MM.1S (cell line): ENCODE data around the gene FOXK2.
"Not testable (repeated sequence)": the region's sequence is repeated elsewhere in the genome, so short reads cannot be mapped to it uniquely, and the experiment has no call there.

Experiments
- DNase-seq: peaks from one replicate; pipeline ENCODE4 v3.0.0-alpha.2; 2015
- H2AFZ ChIP-seq: fragments of 300-600 bp; sonication (generic); 2 replicates; pipeline ENCODE4 v1.6.0; 2016; ENCODE audit warnings: antibody characterized with exemption, low read length
- H3F3A ChIP-seq: fragments of 300-600 bp; sonication (generic); 2 replicates; pipeline ENCODE4 v1.6.1; 2016; ENCODE audit warnings: mild to moderate bottlenecking, antibody characterized with exemption, low read length, moderate library complexity, mixed read lengths; ENCODE audit not compliant: insufficient read depth
- H3K27ac ChIP-seq: fragments of 300-600 bp; sonication (generic); 2 replicates; pipeline ENCODE4 v1.5.1; 2016; ENCODE audit warnings: mild to moderate bottlenecking, low read length
- H3K27me3 ChIP-seq: fragments of 300-600 bp; sonication (generic); replicated peaks from 2 replicates; pipeline ENCODE4 v1.6.0; 2016; ENCODE audit warnings: low read length; ENCODE audit not compliant: insufficient read depth
- H3K36me3 ChIP-seq: fragments of 300-600 bp; sonication (generic); replicated peaks from 2 replicates; pipeline ENCODE4 v1.6.1; 2016; ENCODE audit warnings: mild to moderate bottlenecking, low read length, mixed read lengths; ENCODE audit not compliant: insufficient read depth
- H3K4me1 ChIP-seq: fragments of 300-600 bp; sonication (generic); 2 replicates; pipeline ENCODE4 v1.6.1; 2016; ENCODE audit warnings: low read length, mixed read lengths
- H3K4me2 ChIP-seq: fragments of 300-600 bp; sonication (generic); 2 replicates; pipeline ENCODE4 v1.6.0; 2016; ENCODE audit warnings: low read depth, low read length
- H3K4me3 ChIP-seq: fragments of 300-600 bp; sonication (generic); 2 replicates; pipeline ENCODE4 v1.5.1; 2016; ENCODE audit warnings: low read length, mixed read lengths
- H3K79me2 ChIP-seq: fragments of 300-600 bp; sonication (generic); 2 replicates; pipeline ENCODE4 v1.6.1; 2016; ENCODE audit warnings: mixed run types, low read length, mixed read lengths
- H3K9ac ChIP-seq: fragments of 300-600 bp; sonication (generic); 2 replicates; pipeline ENCODE4 v1.6.1; 2016; ENCODE audit warnings: low read length, mixed read lengths
- H3K9me2 ChIP-seq: fragments of 300-600 bp; sonication (generic); replicated peaks from 2 replicates; pipeline ENCODE4 v1.6.1; 2016; ENCODE audit warnings: mild to moderate bottlenecking, low read length, mixed read lengths; ENCODE audit not compliant: insufficient read depth
- H3K9me3 ChIP-seq: fragments of 300-600 bp; sonication (generic); replicated peaks from 2 replicates; pipeline ENCODE4 v1.6.1; 2016; ENCODE audit warnings: mild to moderate bottlenecking, low read length, mixed read lengths; ENCODE audit not compliant: insufficient read depth
- H4K20me1 ChIP-seq: fragments of 300-600 bp; sonication (generic); 2 replicates; pipeline ENCODE4 v1.6.1; 2016; ENCODE audit warnings: mild to moderate bottlenecking, low read length, moderate library complexity, mixed read lengths; ENCODE audit not compliant: insufficient read depth
- CTCF ChIP-seq: fragments of 300-600 bp; sonication (generic); IDR thresholded peaks from 2 replicates; pipeline ENCODE4 v1.5.1; 2016; ENCODE audit warnings: antibody characterized with exemption, low read length, mixed read lengths
- EZH2 ChIP-seq: fragments of 300-600 bp; sonication (generic); optimal IDR thresholded peaks from 2 replicates; pipeline ENCODE3; 2017; ENCODE audit warnings: low read depth, mild to moderate bottlenecking, antibody characterized with exemption, low read length, mixed read lengths
- EZH2phosphoT487 ChIP-seq: fragments of 300-600 bp; sonication (generic); IDR thresholded peaks from 2 replicates; pipeline ENCODE4 v1.6.1; 2018; ENCODE audit warnings: antibody characterized with exemption, low read length

FOXK2 gene

GRCh38 chr17:82505296-82505695 lies 14.2 kb upstream of the FOXK2 start:
- TF ChIP-seq EZH2 (no peak), EZH2phosphoT487 (no peak), CTCF (no peak)

GRCh38 chr17:82506402-82506801 lies 13.1 kb upstream of the FOXK2 start:
- not testable (repeated sequence) for H4K20me1 ChIP-seq, H3F3A ChIP-seq, H3K27me3 ChIP-seq, H2AFZ ChIP-seq, H3K4me1 ChIP-seq, H3K4me3 ChIP-seq, H3K9me3 ChIP-seq, H3K9me2 ChIP-seq, H3K36me3 ChIP-seq, H3K79me2 ChIP-seq
- peak overlapping the region; percentile 97 for H3K27ac ChIP-seq
- peak; percentile 95 for DNase-seq
- peak overlapping the region; percentile 35; the same call in 1 of the 2 replicates for H3K4me2 ChIP-seq
- peak overlapping the region; percentile 70; the same call in 1 of the 2 replicates for H3K9ac ChIP-seq

More at GRCh38 chr17:82505296-82505695, 14.2 kb upstream of the FOXK2 start:
- DNase-seq, result no peak
- Histone ChIP-seq H3K9me2 (no peaks in the 10 kb centered on the region), H3K9me3 (no peaks in the 10 kb centered on the region), H3K27me3 (no peaks in the 10 kb centered on the region), H3K36me3 (no peaks in the 10 kb centered on the region), H3F3A (peaks cover 10% of the 10 kb centered on the region), H3K4me1 (peaks cover 5% of the 10 kb centered on the region; the same call in 1 of the 2 replicates), H3K4me2 (no peak overlapping the region), H3K9ac (no peak overlapping the region), H3K79me2 (no peaks in the 10 kb centered on the region), H2AFZ (no peak overlapping the region), H3K27ac (no peak overlapping the region), H3K4me3 (no peak overlapping the region), H4K20me1 (no peaks in the 10 kb centered on the region)

GRCh38 chr17:82507631-82508175 lies 11.8 kb upstream of the FOXK2 start:
- Histone ChIP-seq H3K9ac (no peak overlapping the region), H4K20me1 (no peaks in the 10 kb centered on the region), H3K9me2 (no peaks in the 10 kb centered on the region), H3K36me3 (no peaks in the 10 kb centered on the region), H3K4me3 (no peak overlapping the region), H3K27ac (no peak overlapping the region), H3F3A (peaks cover 9% of the 10 kb centered on the region), H3K9me3 (no peaks in the 10 kb centered on the region), H2AFZ (no peak overlapping the region), H3K4me1 (peaks cover 5% of the 10 kb centered on the region; the same call in 1 of the 2 replicates), H3K79me2 (no peaks in the 10 kb centered on the region), H3K4me2 (no peak overlapping the region), H3K27me3 (no peaks in the 10 kb centered on the region)
- TF ChIP-seq EZH2, result no peak
- no peak for TF ChIP-seq CTCF
- TF ChIP-seq EZH2phosphoT487, result no peak
- DNase-seq, result no peak

GRCh38 chr17:82511642-82512041 lies 7.9 kb upstream of the FOXK2 start:
- not testable (repeated sequence) for H3F3A ChIP-seq, H2AFZ ChIP-seq, H3K36me3 ChIP-seq, H3K9me3 ChIP-seq, H3K79me2 ChIP-seq, H3K27ac ChIP-seq, H3K4me1 ChIP-seq, H3K9ac ChIP-seq, H3K9me2 ChIP-seq, H3K4me2 ChIP-seq, H3K27me3 ChIP-seq, DNase-seq, H4K20me1 ChIP-seq, H3K4me3 ChIP-seq

GRCh38 chr17:82513864-82514263 lies 5.7 kb upstream of the FOXK2 start:
- H3K4me3 ChIP-seq, H2AFZ ChIP-seq, H3K4me2 ChIP-seq, H3K4me1 ChIP-seq, H3K9ac ChIP-seq, DNase-seq, H3F3A ChIP-seq, H3K27me3 ChIP-seq, H3K9me2 ChIP-seq, H3K9me3 ChIP-seq, H3K27ac ChIP-seq, H3K79me2 ChIP-seq, H3K36me3 ChIP-seq, H4K20me1 ChIP-seq: not testable (repeated sequence)
